HCT116 (cell line): Measurements from ENCODE around the gene HK1. TPM values are rescaled to one million over a fixed set of nuclear protein-coding genes. Genes with fewer than 3 reads are reported as not detected.

Source experiments
- ATAC-seq: fragments of 200-7000 bp; cut with Tn5 transposase; 2 replicates; pipeline ENCODE4 v1.9.1; 2020; ENCODE audit warnings: mild to moderate bottlenecking, moderate library complexity
- BruUV-seq: library from RNA; stranded (reverse); fragments of 400-500 nt; replicated peaks from 2 replicates; lab custom pipeline; 2021; lab: Mats Ljungman, UMichigan
- CTCF ChIA-PET: fragments of 300-600 bp; sonication (Branson Sonifier 250); formaldehyde crosslinking; loops from one replicate; lab custom pipeline; 2021; ENCODE audit warnings: antibody characterized with exemption; lab: Charles Lee
- POLR2A ChIA-PET: fragments of 300-600, 350-600 bp; sonication (Branson Sonifier 250); formaldehyde crosslinking; loops from one replicate; lab custom pipeline; 2021; ENCODE audit warnings: antibody characterized with exemption; lab: Charles Lee
- RAD21 ChIA-PET, 2 experiments: fragments of 300-600 bp; sonication (Branson Sonifier 250); formaldehyde crosslinking; loops; one replicate each; lab custom pipeline; 2023; ENCODE audit warnings: low total read pairs in 2 of 2; ENCODE audit not compliant: uncharacterized antibody in 2 of 2, unreplicated experiment in 2 of 2, low non-redundant PET in 1 of 2; lab: Charles Lee
- DNase-seq: peaks from one replicate; pipeline ENCODE4 v3.0.0-alpha.2; 2010; ENCODE audit warnings: low read depth, low spot score
- H2AFZ ChIP-seq: fragments of 200-600 bp; shearing (Covaris generic), sonication (generic); 2 replicates; pipeline ENCODE4 v1.6.1; 2017; ENCODE audit warnings: low read depth, mixed run types, mixed read lengths, antibody characterized with exemption, low read length; ENCODE audit not compliant: poor library complexity, severe bottlenecking
- H3K27ac ChIP-seq: 2 replicates; pipeline ENCODE4 v1.5.1; 2012; ENCODE audit warnings: low read depth, low read length
- H3K27me3 ChIP-seq: fragments of 200-600 bp; sonication (generic); 2 replicates; pipeline ENCODE4 v1.6.1; 2016; ENCODE audit warnings: mixed run types, low read length, mixed read lengths; ENCODE audit not compliant: insufficient read depth
- H3K36me3 ChIP-seq, 2 experiments: fragments of 200-500 bp in 1 of 2; fragments of 200-600 bp in 1 of 2; sonication (Bioruptor generic) in 1 of 2; sonication (generic) in 1 of 2; 2 replicates each; pipeline versions ENCODE4 v1.5.1 to v1.6.1; 2014 to 2016; ENCODE audit warnings: low read length in 2 of 2, inconsistent platforms in 1 of 2, mixed read lengths in 1 of 2, mixed run types in 1 of 2; ENCODE audit not compliant: insufficient read depth in 2 of 2, control insufficient read depth in 1 of 2
- H3K4me1 ChIP-seq, 2 experiments: fragments of 200-600 bp in 1 of 2; sonication (generic) in 1 of 2; 2 replicates each; pipeline versions ENCODE4 v1.5.1 to v1.6.1; 2012 to 2017; ENCODE audit warnings: low read length in 2 of 2, inconsistent platforms in 1 of 2, mild to moderate bottlenecking in 1 of 2, mixed read lengths in 1 of 2, mixed run types in 1 of 2, moderate library complexity in 1 of 2; ENCODE audit not compliant: insufficient read depth in 2 of 2, control insufficient read depth in 1 of 2
- H3K4me2 ChIP-seq: fragments of 200-600 bp; sonication (generic); 2 replicates; pipeline ENCODE4 v1.6.1; 2017; ENCODE audit warnings: mixed run types, low read length, mixed read lengths
- H3K4me3 ChIP-seq, 2 experiments: fragments of 200-600 bp in 1 of 2; sonication (generic) in 1 of 2; replicated peaks in 1 of 2; 2 replicates each; pipeline ENCODE4 v1.5.1; 2011 to 2016; ENCODE audit warnings: low read length in 2 of 2, control low read depth in 1 of 2, low read depth in 1 of 2, mild to moderate bottlenecking in 1 of 2, mixed read lengths in 1 of 2, mixed run types in 1 of 2
- H3K79me2 ChIP-seq: fragments of 200-600 bp; sonication (generic); 2 replicates; pipeline ENCODE4 v1.6.1; 2017; ENCODE audit warnings: mild to moderate bottlenecking, mixed run types, low read length, moderate library complexity, mixed read lengths; ENCODE audit not compliant: insufficient read depth
- H3K9ac ChIP-seq: fragments of 200-600 bp; sonication (generic); 2 replicates; pipeline ENCODE4 v1.6.1; 2016; ENCODE audit warnings: low read length, mixed read lengths
- H3K9me2 ChIP-seq: fragments of 200-600 bp; sonication (generic), shearing (Covaris generic); 2 replicates; pipeline ENCODE4 v1.6.1; 2017; ENCODE audit warnings: mixed run types, mild to moderate bottlenecking, moderate library complexity; ENCODE audit not compliant: insufficient read depth
- H3K9me3 ChIP-seq, 2 experiments: fragments of 200-500 bp in 1 of 2; fragments of 200-600 bp in 1 of 2; sonication (Bioruptor generic) in 1 of 2; sonication (generic) in 1 of 2; 2 replicates each; pipeline ENCODE4 v1.6.1; 2014 to 2017; ENCODE audit warnings: low read length in 2 of 2, mixed read lengths in 2 of 2, inconsistent platforms in 1 of 2, low read depth in 1 of 2, mild to moderate bottlenecking in 1 of 2, mixed run types in 1 of 2, moderate library complexity in 1 of 2; ENCODE audit not compliant: control insufficient read depth in 1 of 2, insufficient read depth in 1 of 2
- H4K20me1 ChIP-seq: fragments of 200-600 bp; sonication (generic), shearing (Covaris generic); 2 replicates; pipeline ENCODE4 v1.6.1; 2017; ENCODE audit warnings: mixed run types, mild to moderate bottlenecking, moderate library complexity; ENCODE audit not compliant: insufficient read depth
- CTCF ChIP-seq, 3 experiments: fragments of 200-600 bp in 1 of 3; sonication (generic) in 1 of 3; IDR thresholded peaks in 2 of 3; conservative IDR thresholded peaks in 1 of 3; 2 replicates each; pipeline ENCODE4 v1.5.1; 2012 to 2017; ENCODE audit warnings: low read depth in 2 of 3, low read length in 2 of 3, antibody characterized with exemption in 1 of 3, borderline replicate concordance in 1 of 3, control low read depth in 1 of 3, mild to moderate bottlenecking in 1 of 3, mixed read lengths in 1 of 3, mixed run types in 1 of 3, moderate library complexity in 1 of 3; ENCODE audit not compliant: insufficient read depth in 1 of 3
- ELF1 ChIP-seq: IDR thresholded peaks from 2 replicates; pipeline ENCODE4 v1.6.1; 2012; ENCODE audit warnings: low read depth, borderline replicate concordance
- EZH2phosphoT487 ChIP-seq: fragments of 200-600 bp; IDR thresholded peaks from 2 replicates; pipeline ENCODE4 v1.6.1; 2018; ENCODE audit warnings: antibody characterized with exemption, borderline replicate concordance
- FOSL1 ChIP-seq: IDR thresholded peaks from 2 replicates; pipeline ENCODE4 v1.6.1; 2012; ENCODE audit warnings: low read depth
- JUND ChIP-seq: IDR thresholded peaks from 2 replicates; pipeline ENCODE4 v1.6.1; 2012
- RAD21 ChIP-seq: IDR thresholded peaks from 2 replicates; pipeline ENCODE4 v1.6.1; 2012; ENCODE audit warnings: low read depth, mild to moderate bottlenecking
- REST ChIP-seq: IDR thresholded peaks from 2 replicates; pipeline ENCODE4 v1.6.1; 2012; ENCODE audit warnings: low read depth
- SP1 ChIP-seq: IDR thresholded peaks from 2 replicates; pipeline ENCODE4 v1.6.1; 2012; ENCODE audit warnings: low read depth
- TCF7L2 ChIP-seq: IDR thresholded peaks from 2 replicates; pipeline ENCODE4 v1.7.0; 2011; ENCODE audit warnings: borderline replicate concordance, inconsistent platforms; ENCODE audit not compliant: insufficient read depth, insufficient read length; ENCODE audit errors: extremely low read depth
- ZFX ChIP-seq: fragments of 450-650 bp; IDR thresholded peaks from 2 replicates; pipeline ENCODE4 v1.6.1; 2017
- intact Hi-C: fragments of 100-400 bp; cut with micrococcal nuclease; formaldehyde crosslinking; loops from 2 replicates; pipeline ENCODE4 v1.10.0; 2022
- total RNA-seq: library from RNA; stranded (reverse); gene quantifications from one replicate; pipeline ENCODE4 v1.2.1, GENCODE V29; 2021; ENCODE audit not compliant: unreplicated experiment
- TF ChIP-seq, protein P1 (sequence below): IDR thresholded peaks from 2 replicates; pipeline ENCODE4 v1.6.1; 2012

The HK1 gene
- total RNA-seq, 1 experiment from 2014 or later: 50.3 TPM

GRCh38 chr10:69318106-69318866 lies 40.0 kb downstream of the HK1 start:
- H3K9ac ChIP-seq: peak overlapping the region; percentile 75
- H3K4me2 ChIP-seq: peak overlapping the region; percentile 98
- H3K4me3 ChIP-seq: peak overlapping the region; percentile 93 to 96
- ChIA-PET POLR2A (no interaction called here), CTCF (no interaction called here)
- H3K79me2 ChIP-seq: peaks cover 31% of the 10 kb centered on the region
- intact Hi-C loops: no loop called here
- H3K27ac ChIP-seq: peak overlapping the region; percentile 78
- no peak overlapping the region for H2AFZ ChIP-seq
- BruUV-seq: no TSS peak
- ATAC-seq: peak; percentile 93
- H3K27me3 ChIP-seq: no peaks in the 10 kb centered on the region
- H3K9me3 ChIP-seq: no peaks in the 10 kb centered on the region
- TF ChIP-seq JUND: no peak
- TF ChIP-seq SP1: peak; percentile 17; the same call in 1 of the 2 replicates
- TF ChIP-seq FOSL1: no peak
- TF ChIP-seq REST: no peak
- peak; percentile 57 for TF ChIP-seq ZFX
- TF ChIP-seq, protein P1, sequence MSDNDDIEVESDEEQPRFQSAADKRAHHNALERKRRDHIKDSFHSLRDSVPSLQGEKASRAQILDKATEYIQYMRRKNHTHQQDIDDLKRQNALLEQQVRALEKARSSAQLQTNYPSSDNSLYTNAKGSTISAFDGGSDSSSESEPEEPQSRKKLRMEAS: peak; percentile 87
- no peak for TF ChIP-seq RAD21
- TF ChIP-seq CTCF (IDR thresholded peaks at IDR 0.05 in 2 of 3, conservative IDR thresholded peaks at IDR 0.05 in 1 of 3; ENCODE audit: borderline replicate concordance in 1 of 3, insufficient read depth in 1 of 3, low read depth in 2 of 3, low read length in 2 of 3): no peak
- no peak for TF ChIP-seq ELF1
- TF ChIP-seq EZH2phosphoT487: no peak
- TF ChIP-seq TCF7L2: no peak
- TF ChIP-seq, all 23 proteins: peak for 3
- RAD21 ChIA-PET: no interaction called here
- peaks cover 18 to 35% of the 10 kb centered on the region in 2 experiments for H3K4me1 ChIP-seq
- peak; percentile 59 for DNase-seq
- no peaks in the 10 kb centered on the region for H4K20me1 ChIP-seq
- no peaks in the 10 kb centered on the region for H3K36me3 ChIP-seq
- no peaks in the 10 kb centered on the region for H3K9me2 ChIP-seq
